Measurements from ENCODE around the gene FNDC7.
"Not testable (repeated sequence)": the region's sequence is repeated elsewhere in the genome, so short reads cannot be mapped to it uniquely, and the experiment has no call there.

FNDC7 gene
- 0 to 1.6 (median 1.0) reads per million in 4 experiments for total RNA-seq

- DNase-seq: no peak
Observed at GRCh38 chr1:108712606-108713150, at the start of gene FNDC7. Gene FNDC7 (plus strand): TSS chr1:108712908. CDS start chr1:108712934, 26 bp downstream.

- no peak for DNase-seq
Observed at GRCh38 chr1:108663074-108663473, 49.6 kb upstream of the FNDC7 start.

- DNase-seq: no peak
Observed at GRCh38 chr1:108664481-108664880, 48.2 kb upstream of the FNDC7 start.

DNA sequence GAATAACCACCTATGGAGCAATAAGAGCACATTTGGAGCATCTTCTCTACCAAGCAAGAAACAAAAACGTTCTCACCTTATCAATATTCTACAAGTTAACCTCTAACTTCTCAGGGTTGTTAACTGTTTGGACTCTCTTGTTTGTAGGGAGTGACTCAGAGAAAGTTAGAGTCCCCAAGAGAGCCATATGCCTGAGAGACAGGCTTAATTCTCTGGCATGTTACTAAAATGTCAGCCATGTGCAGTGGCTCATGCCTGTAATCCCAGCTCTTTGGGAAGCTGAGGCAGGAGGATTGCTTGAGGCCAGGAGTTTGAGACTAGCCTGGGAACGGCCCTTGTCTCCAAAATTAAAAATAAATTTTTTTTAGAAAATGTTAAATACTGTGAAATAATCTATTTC, 47.6 kb upstream of the FNDC7 start:
- no peak for DNase-seq

DNA sequence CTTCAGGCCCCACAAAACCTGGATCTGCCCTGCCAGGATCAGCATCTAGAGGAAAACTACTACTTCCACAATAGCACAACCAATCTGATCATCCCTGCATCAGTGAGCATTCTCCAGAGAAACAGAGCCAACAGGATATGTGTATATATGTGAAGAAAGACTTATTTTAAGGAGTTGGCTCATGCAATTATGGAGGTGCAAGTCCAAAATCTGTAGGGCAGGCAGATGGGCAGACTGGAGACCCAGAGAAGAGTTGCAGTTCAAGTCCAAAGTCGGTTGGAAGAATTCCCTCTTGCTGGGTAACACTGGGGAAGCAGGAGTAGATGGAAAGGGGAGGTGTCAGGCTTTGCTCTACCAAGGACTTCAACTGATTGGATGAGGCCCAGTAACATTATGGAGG, 46.9 kb upstream of the FNDC7 start:
- DNase-seq: no peak

- DNase-seq: not testable (repeated sequence)
Observed at GRCh38 chr1:108667422-108667821, 45.3 kb upstream of the FNDC7 start.

DNA sequence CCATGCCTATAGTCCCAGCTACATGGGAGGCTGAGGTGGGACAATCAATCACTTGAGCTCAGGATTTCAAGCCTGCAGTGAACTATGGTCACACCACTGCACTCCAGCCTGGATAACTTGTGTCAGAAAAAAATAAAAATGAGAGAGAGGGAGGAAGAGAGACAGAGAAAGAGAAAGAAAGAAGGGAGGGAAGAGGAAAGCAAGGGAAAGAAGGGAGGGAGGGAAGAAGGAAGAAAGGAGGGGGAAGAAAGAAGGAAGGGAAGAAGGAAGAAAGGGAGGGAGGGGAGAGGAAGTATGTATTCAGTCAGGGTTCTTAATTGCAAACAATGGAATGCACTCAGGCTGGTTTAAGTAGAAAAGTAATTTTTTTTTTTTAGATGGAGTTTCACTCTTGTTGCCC, 43.9 kb upstream of the FNDC7 start:
- DNase-seq: no peak

GRCh38 chr1:108669679-108670078, 43.0 kb upstream of the FNDC7 start:
- no peak for DNase-seq

- DNase-seq: no peak
Observed at GRCh38 chr1:108670131-108670773, 42.5 kb upstream of the FNDC7 start.

GRCh38 chr1:108671143-108671542, 41.6 kb upstream of the FNDC7 start:
- no peak for DNase-seq

DNA sequence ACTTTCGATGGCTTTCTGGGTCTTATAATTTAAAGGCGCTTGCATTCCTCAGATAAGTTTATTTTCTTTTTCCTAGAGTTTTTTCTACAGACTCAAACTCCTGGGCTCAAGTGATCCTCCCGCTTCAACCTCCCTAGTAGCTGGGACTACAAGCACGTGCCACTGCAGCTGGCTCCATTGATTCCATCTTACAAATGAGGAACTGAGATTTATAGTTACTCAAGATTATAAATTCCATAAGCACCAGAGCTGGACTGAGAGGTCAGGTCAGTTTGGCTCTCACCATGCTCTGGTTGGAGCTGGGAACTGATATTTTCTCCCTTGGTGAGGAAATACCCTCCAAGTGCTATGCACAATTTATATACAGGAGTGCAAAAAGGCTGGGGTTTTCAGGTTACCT, 34.0 kb upstream of the FNDC7 start:
- DNase-seq: no peak

GRCh38 chr1:108679586-108680213, 33.0 kb upstream of the FNDC7 start:
- DNase-seq: no peak

DNA sequence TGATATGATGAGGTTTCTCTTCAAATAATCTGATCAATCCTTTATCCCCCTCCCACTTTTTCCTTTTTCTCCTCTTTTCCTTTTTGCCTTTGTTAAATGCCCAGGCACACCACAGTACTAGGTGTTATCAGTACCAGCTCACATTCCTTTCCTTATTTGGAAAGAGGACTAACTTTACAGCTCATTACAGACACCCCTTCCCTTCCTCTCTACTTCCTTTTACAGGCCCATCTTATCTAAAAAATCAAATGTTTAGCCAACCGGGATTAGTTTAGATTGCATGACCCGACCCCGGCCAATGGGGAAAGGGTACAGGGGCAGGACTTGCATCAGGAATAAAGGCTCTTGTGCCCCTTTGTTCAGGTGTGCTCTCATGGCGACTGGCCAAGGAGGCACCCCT, 31.0 kb upstream of the FNDC7 start:
- not testable (repeated sequence) for DNase-seq

DNA sequence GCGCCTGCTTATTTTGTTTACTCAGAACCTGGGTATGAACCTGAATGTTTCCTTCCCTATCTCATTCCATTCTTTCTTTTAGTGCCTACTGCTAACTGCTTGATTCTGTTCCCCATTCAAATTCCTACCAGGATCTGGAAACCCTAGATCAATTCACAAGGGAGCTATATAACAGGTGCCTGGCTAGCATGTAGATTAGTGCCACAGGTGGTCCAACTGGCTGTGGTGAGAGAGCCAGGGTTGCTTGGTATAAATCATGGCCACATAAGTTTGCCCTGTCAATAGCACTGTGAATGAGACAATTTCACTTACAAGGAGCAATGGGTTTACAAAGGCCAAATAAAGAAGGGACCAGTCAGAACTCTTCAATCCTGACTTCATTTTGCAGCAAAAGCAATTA, 27.2 kb upstream of the FNDC7 start:
- DNase-seq: no peak

- DNase-seq: no peak
Observed at GRCh38 chr1:108686614-108687313, 25.9 kb upstream of the FNDC7 start.

GRCh38 chr1:108691128-108691941, 21.4 kb upstream of the FNDC7 start:
- no peak for DNase-seq

DNA sequence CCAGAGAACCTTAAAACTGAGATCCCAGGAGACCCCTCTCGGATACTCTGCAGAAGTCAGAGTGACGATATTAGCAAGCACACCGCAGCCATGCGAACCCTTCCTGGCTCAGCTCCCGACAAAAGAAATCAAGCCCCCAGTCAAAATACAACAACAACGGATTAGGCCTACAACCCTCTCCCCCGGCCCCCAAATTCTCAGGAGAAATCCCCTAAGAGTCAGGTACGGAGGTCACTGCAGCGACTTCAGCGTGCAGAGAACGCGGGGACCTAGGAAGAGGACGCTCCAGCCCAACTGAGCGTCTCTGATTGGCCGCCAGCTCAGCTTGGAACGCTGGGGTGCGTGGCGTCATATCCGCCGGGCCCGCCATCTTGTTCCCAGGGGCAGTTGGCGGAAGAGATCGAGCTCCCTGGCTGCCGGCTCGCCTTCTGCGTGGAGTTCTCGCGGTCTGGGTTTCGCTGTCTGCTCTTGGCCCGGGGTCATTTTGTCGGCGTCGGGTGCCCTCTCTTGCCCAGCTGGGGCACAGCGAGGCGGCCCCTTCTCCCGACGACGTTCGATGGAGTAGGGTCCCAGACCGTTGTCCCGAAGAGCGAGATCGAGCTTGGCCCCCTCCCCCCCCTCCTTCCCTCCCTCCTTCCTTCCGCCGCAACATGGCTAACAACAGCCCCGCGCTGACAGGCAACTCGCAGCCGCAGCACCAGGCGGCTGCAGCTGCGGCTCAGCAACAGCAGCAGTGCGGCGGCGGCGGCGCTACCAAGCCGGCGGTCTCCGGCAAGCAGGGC, 20.6 kb upstream of the FNDC7 start, which contains the start of gene PRPF38B:
Gene PRPF38B (plus strand): TSS at position 369 of the 782 bp plus-strand sequence. CDS start 282 bp downstream, at position 651.
- peak; percentile 87 for DNase-seq

DNA sequence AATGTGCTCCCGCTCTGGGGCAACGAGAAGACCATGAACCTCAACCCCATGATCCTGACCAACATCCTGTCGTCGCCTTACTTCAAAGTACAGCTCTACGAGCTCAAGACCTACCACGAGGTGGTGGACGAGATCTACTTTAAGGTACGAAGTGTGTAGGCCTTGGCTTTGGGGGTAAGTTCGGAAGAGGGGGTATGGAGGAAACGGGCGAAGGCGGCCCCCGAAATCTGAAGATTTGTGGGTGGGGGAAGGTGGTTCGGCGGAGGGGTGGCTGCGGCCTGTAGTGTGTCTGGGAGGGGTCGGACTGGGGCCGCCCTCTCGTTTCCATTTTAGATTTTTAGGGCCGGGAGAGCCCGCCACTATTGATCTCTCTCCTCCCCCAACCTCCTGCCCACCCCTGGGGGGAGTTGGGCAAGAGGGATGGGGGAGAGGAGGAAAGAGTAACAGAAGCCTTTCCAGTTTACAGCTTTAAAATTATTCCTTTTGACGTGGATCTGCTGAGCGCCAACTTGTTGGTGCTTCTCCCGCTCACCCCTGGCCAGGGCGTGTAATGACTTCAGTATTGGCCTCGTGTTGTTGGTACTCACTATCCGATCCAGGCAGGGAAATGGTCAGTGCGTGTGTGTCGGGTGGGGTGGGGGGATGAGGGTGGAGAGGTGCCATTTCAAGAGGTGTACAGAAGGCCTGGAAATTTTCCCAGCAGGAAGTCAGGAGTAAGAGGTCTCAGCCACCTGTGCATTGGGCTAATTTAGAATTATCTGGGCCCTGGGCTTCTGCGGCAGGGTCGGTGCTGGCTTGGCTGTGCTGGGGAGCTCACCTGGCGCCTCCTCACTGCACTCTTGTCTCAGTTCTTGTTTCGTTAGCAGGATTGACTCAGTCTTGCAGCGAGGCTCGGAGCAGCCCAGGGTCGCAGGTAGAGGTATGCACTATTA, 19.7 kb upstream of the FNDC7 start:
- DNase-seq: peak; percentile 74

DNA sequence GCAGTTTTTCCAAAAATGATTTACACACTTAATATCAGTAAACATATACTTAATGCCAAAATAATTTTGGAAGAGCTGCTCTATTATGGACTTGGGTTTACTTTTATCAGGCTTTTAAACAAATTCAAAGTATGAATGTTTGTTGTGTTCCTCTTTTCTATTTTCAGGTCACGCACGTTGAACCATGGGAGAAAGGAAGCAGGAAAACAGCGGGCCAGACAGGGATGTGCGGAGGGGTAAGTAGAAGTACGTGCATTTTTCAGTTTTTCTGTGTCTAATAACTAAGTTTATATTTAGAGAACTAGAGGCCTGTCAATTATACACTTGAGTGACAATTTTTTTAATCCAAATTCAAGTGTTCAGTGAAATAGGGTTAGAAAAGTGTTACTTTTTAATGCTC, 17.2 kb upstream of the FNDC7 start:
- no peak for DNase-seq
